Gastroesophageal sphincter (tissue), 4 donors: Measurements from ENCODE around the gene ABCG1. TPM values are rescaled to one million over a fixed set of nuclear protein-coding genes. Genes with fewer than 3 reads are reported as not detected.

ENCODE experiments used
- ATAC-seq: fragments of 150-250 bp; one replicate; pipeline ENCODE4 v1.9.1; 2016; ENCODE audit warnings: mild to moderate bottlenecking, moderate library complexity
- H3K27ac ChIP-seq, 4 donors: fragments of 200-600 bp; sonication (generic) in 3 of 4; 1 replicate in 3 of 4; 2 replicates in 1 of 4; pipeline ENCODE4 v1.5.1; 2016 to 2019
- H3K27me3 ChIP-seq: fragments of 200-600 bp; sonication (generic); one replicate; pipeline ENCODE4 v1.5.1; 2019
- H3K36me3 ChIP-seq, 2 donors: fragments of 200-600 bp; sonication (generic); one replicate each; pipeline ENCODE4 v1.5.1; 2019; ENCODE audit warnings: control low read depth in 1 of 2
- H3K4me1 ChIP-seq, 3 donors: fragments of 200-600 bp; sonication (generic); 1 replicate in 2 of 3; 2 replicates in 1 of 3; pipeline ENCODE4 v1.5.1; 2016 to 2019; ENCODE audit warnings: control low read depth in 2 of 3
- H3K4me3 ChIP-seq, 2 donors: fragments of 200-600 bp; sonication (generic); one replicate each; pipeline ENCODE4 v1.5.1; 2019; ENCODE audit warnings: mild to moderate bottlenecking in 1 of 2, moderate library complexity in 1 of 2
- H3K9me3 ChIP-seq, 3 donors: fragments of 200-600 bp; sonication (generic); one replicate each; pipeline ENCODE4 v1.5.1; 2017 to 2019; ENCODE audit warnings: control low read depth in 2 of 3
- EP300 ChIP-seq: sonication (generic); formaldehyde crosslinking; IDR thresholded peaks from one replicate; pipeline ENCODE4 v1.6.1; 2017; ENCODE audit warnings: antibody characterized with exemption, mild to moderate bottlenecking
- POLR2A ChIP-seq, 2 donors: fragments of 450-650 bp; IDR thresholded peaks; one replicate each; pipeline ENCODE4 v1.6.1; 2017; ENCODE audit warnings: antibody characterized with exemption in 2 of 2, mild to moderate bottlenecking in 2 of 2, moderate library complexity in 1 of 2
- POLR2AphosphoS5 ChIP-seq: sonication (generic); formaldehyde crosslinking; IDR thresholded peaks from one replicate; pipeline ENCODE4 v1.6.1; 2017; ENCODE audit warnings: antibody characterized with exemption
- WGBS, 2 donors: methylation state at CpG; one replicate each; pipeline ENCODE4 v1.1.5; 2018; ENCODE audit warnings: low coverage in 1 of 2; 5-methylcytosine and 5-hydroxymethylcytosine counted together
- total RNA-seq, 4 donors: library from RNA; depleted of rRNA; stranded (reverse); fragments of >200 nt; gene quantifications; one replicate each; pipeline ENCODE4 v1.1.0, GENCODE V29; 2016
- TF ChIP-seq, protein P1 (sequence below), 4 experiments: fragments of 200-600 bp in 2 of 4; fragments of 450-650 bp in 2 of 4; sonication (generic) in 1 of 4; IDR thresholded peaks; one replicate each; pipeline ENCODE4 v1.5.1; 2017 to 2019; ENCODE audit warnings: antibody characterized with exemption in 4 of 4, mild to moderate bottlenecking in 2 of 4, moderate library complexity in 2 of 4

The ABCG1 gene
- total RNA-seq, 4 donors from 2014 or later: 15.9 to 21.8 (median 18.0) TPM

DNA sequence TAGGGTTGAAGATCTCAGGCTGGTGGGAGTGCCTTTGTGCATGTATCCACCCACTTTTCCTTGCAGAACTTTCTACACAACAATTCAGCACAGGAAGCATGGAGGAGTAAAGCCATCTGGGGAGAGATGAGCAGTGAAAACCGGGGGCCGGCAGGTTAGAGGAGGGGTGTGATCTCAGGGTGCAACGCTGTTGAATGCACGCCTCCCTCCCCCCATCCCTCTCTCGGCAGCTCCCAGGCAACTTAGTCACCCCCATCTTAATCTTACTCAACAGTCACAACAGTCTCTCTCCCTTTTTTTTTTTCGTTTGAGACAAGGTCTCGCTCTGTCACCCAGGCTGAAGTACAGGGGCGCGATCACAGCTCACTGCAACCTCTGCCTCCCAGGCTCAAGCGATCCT is 16.6 kb upstream of the ABCG1 start:
- H3K36me3 ChIP-seq: no peaks in the 10 kb centered on the region
- 74 to 80% methylated on average over 3 to 9 of the region's 10 CpGs for WGBS, 2 donors
- peaks cover 0 to 8% (median 0%) of the 10 kb centered on the region in 3 donors for H3K9me3 ChIP-seq
- H3K4me1 ChIP-seq: peaks cover 0 to 16% (median 7%) of the 10 kb centered on the region in 3 donors
- TF ChIP-seq POLR2A (IDR thresholded peaks at IDR 0.05) (no peak), POLR2AphosphoS5 (no peak), EP300 (no peak)
- TF ChIP-seq, protein P1, sequence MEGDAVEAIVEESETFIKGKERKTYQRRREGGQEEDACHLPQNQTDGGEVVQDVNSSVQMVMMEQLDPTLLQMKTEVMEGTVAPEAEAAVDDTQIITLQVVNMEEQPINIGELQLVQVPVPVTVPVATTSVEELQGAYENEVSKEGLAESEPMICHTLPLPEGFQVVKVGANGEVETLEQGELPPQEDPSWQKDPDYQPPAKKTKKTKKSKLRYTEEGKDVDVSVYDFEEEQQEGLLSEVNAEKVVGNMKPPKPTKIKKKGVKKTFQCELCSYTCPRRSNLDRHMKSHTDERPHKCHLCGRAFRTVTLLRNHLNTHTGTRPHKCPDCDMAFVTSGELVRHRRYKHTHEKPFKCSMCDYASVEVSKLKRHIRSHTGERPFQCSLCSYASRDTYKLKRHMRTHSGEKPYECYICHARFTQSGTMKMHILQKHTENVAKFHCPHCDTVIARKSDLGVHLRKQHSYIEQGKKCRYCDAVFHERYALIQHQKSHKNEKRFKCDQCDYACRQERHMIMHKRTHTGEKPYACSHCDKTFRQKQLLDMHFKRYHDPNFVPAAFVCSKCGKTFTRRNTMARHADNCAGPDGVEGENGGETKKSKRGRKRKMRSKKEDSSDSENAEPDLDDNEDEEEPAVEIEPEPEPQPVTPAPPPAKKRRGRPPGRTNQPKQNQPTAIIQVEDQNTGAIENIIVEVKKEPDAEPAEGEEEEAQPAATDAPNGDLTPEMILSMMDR (IDR thresholded peaks at IDR 0.05): no peak
- no peaks in the 10 kb centered on the region for H3K27me3 ChIP-seq
- no peak overlapping the region for H3K27ac ChIP-seq
- ATAC-seq: no peak
- H3K4me3 ChIP-seq: no peak overlapping the region

DNA sequence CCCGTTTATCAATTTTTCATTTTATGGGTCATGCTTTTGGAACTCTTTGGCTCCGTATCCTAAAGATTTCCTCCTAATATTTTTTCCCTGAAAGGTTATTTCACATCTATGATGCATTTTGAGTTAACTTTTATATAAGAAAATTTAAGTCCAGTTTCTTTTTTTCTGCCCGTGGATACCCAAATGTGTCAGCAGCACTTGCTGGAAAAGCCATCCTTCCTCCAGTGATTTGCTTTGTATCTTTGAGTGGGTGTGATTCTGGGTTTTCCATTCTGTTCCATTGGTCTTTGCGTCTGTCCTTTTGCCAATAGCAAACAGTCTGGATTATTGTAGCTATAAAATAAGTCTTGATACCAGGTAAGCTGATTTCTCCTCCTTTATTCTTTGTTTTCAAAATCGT is 15.6 kb upstream of the ABCG1 start:
- 79 to 82% methylated on average over 2 to 5 of the region's 5 CpGs for WGBS, 2 donors
- no peak overlapping the region for H3K4me3 ChIP-seq
- no peaks in the 10 kb centered on the region for H3K36me3 ChIP-seq
- H3K9me3 ChIP-seq: peaks cover 0 to 8% (median 0%) of the 10 kb centered on the region in 3 donors
- no peak overlapping the region for H3K27ac ChIP-seq
- TF ChIP-seq POLR2AphosphoS5 (no peak), EP300 (no peak), POLR2A (IDR thresholded peaks at IDR 0.05) (no peak)
- TF ChIP-seq, protein P1 (IDR thresholded peaks at IDR 0.05): no peak
- peaks cover 0 to 16% (median 7%) of the 10 kb centered on the region in 3 donors for H3K4me1 ChIP-seq
- H3K27me3 ChIP-seq: no peaks in the 10 kb centered on the region
- no peak for ATAC-seq

DNA sequence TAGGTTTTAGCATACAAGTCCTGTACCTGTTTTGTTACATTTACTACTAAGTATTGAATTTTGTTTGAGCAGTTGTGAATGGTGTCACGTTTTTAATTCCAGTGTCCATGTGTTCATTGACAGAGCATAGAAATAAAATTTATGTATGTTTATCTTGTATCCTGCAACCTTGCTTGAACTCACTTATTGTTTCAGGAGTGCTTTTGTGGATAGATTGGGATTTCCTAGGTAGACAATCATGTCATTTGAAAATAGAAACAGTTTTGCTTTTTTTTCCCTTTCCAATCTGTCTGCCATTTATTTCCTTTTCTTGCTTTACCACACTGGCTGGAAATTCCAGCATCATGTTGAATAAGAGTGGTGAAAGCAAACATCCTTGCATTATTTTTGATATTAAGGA is 15.0 kb upstream of the ABCG1 start:
- WGBS, 2 donors: 75% methylated on average over 1 of the region's 1 CpG; no CpG with 5 or more reads in 1 of the 2 donors
- H3K36me3 ChIP-seq: no peaks in the 10 kb centered on the region
- H3K27ac ChIP-seq: no peak overlapping the region
- H3K27me3 ChIP-seq: no peaks in the 10 kb centered on the region
- peaks cover 0 to 12% (median 5%) of the 10 kb centered on the region in 3 donors for H3K4me1 ChIP-seq
- no peak for ATAC-seq
- TF ChIP-seq POLR2A (IDR thresholded peaks at IDR 0.05) (no peak), POLR2AphosphoS5 (no peak), EP300 (no peak)
- TF ChIP-seq, protein P1 (IDR thresholded peaks at IDR 0.05): no peak
- H3K9me3 ChIP-seq: peaks cover 0 to 8% (median 0%) of the 10 kb centered on the region in 3 donors
- no peak overlapping the region for H3K4me3 ChIP-seq

DNA sequence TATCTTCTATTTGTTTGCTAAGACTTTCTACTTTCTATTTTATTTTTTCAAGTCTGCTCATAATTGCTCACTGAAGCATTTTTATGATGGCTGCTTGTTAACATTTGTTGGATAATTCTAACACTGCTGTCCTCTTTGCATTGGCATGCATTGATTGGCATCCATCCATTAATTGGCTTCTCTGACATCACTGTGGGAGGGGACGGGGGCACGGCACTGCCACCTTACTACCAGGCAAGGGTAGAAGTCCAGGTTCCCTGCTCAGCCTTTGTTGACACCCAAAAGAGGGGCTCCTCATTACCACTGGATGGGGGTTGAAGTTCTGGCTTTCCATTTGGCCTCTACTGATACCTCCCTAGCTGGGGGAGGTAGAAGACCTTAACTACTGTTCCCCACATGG is 11.5 kb upstream of the ABCG1 start:
- Histone ChIP-seq H3K27ac (no peak overlapping the region), H3K4me3 (no peak overlapping the region), H3K9me3 (peaks cover 0 to 8% (median 0%) of the 10 kb centered on the region in 3 donors), H3K4me1 (no peaks in the 10 kb centered on the region), H3K36me3 (no peaks in the 10 kb centered on the region), H3K27me3 (peaks cover 8% of the 10 kb centered on the region)
- TF ChIP-seq EP300 (no peak), POLR2A (IDR thresholded peaks at IDR 0.05) (no peak), POLR2AphosphoS5 (no peak)
- TF ChIP-seq, protein P1 (IDR thresholded peaks at IDR 0.05): no peak
- WGBS, 2 donors: no CpG with 5 or more reads among the region's 2 CpGs
- ATAC-seq: no peak

DNA sequence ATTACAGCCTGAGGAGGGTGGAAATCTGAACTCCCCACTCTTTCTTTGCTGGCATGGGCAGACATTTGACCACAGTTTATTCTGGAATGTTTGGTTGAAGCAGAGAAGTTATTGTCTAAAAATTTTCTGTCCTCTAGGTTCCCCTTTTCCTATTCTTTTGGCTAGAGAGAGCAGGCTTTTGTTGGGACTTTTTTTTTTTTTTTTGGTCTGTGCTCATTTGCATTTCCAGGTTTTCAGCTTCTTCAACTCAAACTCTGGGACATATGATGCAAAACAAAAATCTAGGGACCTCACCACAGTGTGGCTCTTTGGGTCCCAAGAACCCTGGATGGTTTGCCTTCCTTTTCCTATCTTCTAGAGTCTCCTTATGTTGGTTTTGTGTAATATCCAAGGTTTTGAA is 10.9 kb upstream of the ABCG1 start:
- Histone ChIP-seq H3K9me3 (peaks cover 0 to 8% (median 0%) of the 10 kb centered on the region in 3 donors), H3K27me3 (peaks cover 8% of the 10 kb centered on the region), H3K36me3 (no peaks in the 10 kb centered on the region), H3K4me1 (no peaks in the 10 kb centered on the region), H3K27ac (no peak overlapping the region), H3K4me3 (no peak overlapping the region)
- ATAC-seq: no peak
- TF ChIP-seq POLR2A (IDR thresholded peaks at IDR 0.05) (no peak), POLR2AphosphoS5 (no peak), EP300 (no peak)
- TF ChIP-seq, protein P1 (IDR thresholded peaks at IDR 0.05): no peak
